ENCODE measurements around the gene DOK7. TPM values are rescaled to one million over a fixed set of nuclear protein-coding genes. Genes with fewer than 3 reads are reported as not detected.
"Not testable (repeated sequence)": the region's sequence is repeated elsewhere in the genome, so short reads cannot be mapped to it uniquely, and the experiment has no call there.

The DOK7 gene
- polyA plus RNA-seq, 12 donors = 6.3 to 29.6 (median 11.5) TPM; not detected in 1

- no peak for DNase-seq
Observed at GRCh38 chr4:3441501-3442459, 21.3 kb upstream of the DOK7 start, which contains the start of gene HGFAC. HGFAC (plus strand) TSS chr4:3441968; CDS start chr4:3442002, 34 bp downstream.

- DNase-seq = no peak
Observed at GRCh38 chr4:3442460-3442958, 20.6 kb upstream of the DOK7 start.

- no peak for DNase-seq
Observed at GRCh38 chr4:3442959-3443749, 20.0 kb upstream of the DOK7 start.

GRCh38 chr4:3443750-3444309 lies 19.3 kb upstream of the DOK7 start:
- no peak for DNase-seq

GRCh38 chr4:3444351-3445110 lies 18.6 kb upstream of the DOK7 start:
- no peak for DNase-seq

- DNase-seq = no peak
Observed at GRCh38 chr4:3445111-3445820, 17.8 kb upstream of the DOK7 start.

GRCh38 chr4:3445829-3446545 lies 17.1 kb upstream of the DOK7 start:
- DNase-seq = no peak

GRCh38 chr4:3446631-3447320 lies 16.3 kb upstream of the DOK7 start:
- no peak for DNase-seq

GRCh38 chr4:3447431-3448395 lies 15.4 kb upstream of the DOK7 start:
- DNase-seq = no peak

- no peak for DNase-seq
Observed at GRCh38 chr4:3449047-3449573, 14.0 kb upstream of the DOK7 start.

GRCh38 chr4:3449574-3450534 lies 13.3 kb upstream of the DOK7 start:
- no peak for DNase-seq

- DNase-seq = no peak
Observed at GRCh38 chr4:3450643-3451042, 12.5 kb upstream of the DOK7 start.

GRCh38 chr4:3451956-3452355 lies 11.2 kb upstream of the DOK7 start:
- no peak for DNase-seq

- DNase-seq = no peak
Observed at GRCh38 chr4:3452376-3452775, 10.7 kb upstream of the DOK7 start.

GRCh38 chr4:3455596-3455995 lies 7.5 kb upstream of the DOK7 start:
- not testable (repeated sequence) for DNase-seq

- no peak for DNase-seq
Observed at GRCh38 chr4:3458371-3458770, 4.7 kb upstream of the DOK7 start.

- not testable (repeated sequence) for DNase-seq
Observed at GRCh38 chr4:3459156-3459555, 4.0 kb upstream of the DOK7 start.
